ENCODE measurements around the gene EOLA2. TPM values are rescaled to one million over a fixed set of nuclear protein-coding genes. Genes with fewer than 3 reads are reported as not detected.
A peak's percentile ranks its signal among the peaks of the same experiment; 100 is the strongest.
"Not testable (repeated sequence)": the region's sequence is repeated elsewhere in the genome, so short reads cannot be mapped to it uniquely, and the experiment has no call there.

The EOLA2 gene
- polyA plus RNA-seq (ENCODE audit: low read depth in 6 of 6), result 10 to 100 TPM; 10.9 to 34.8 (median 24.4) TPM

GRCh38 chrX:149938427-149938880 lies at the start of gene EOLA2:
EOLA2 (minus strand) TSS chrX:149938491; CDS start chrX:149933874, 4,617 bp downstream.
- Mint-ChIP-seq H3K4me3 (peak within 1 kb of the TSS; percentile 85 to 97 (median 96)), H3K9me3 (peaks cover 0 to 2% (median 0%) of the 10 kb centered on the region in 7 donors), H3K4me1 (peaks cover 5 to 15% (median 10%) of the 10 kb centered on the region in 3 donors), H3K27me3 (no peaks in the 10 kb centered on the region), H3K27ac (peak within 1 kb of the TSS; percentile 98 to 100 (median 99)), H3K36me3 (peaks cover 0 to 6% of the 10 kb centered on the region in 2 donors)
- DNase-seq (peak; percentile 91), ATAC-seq (ENCODE audit: low read depth in 2 of 2) (peak; percentile 67 to 73)

DNA sequence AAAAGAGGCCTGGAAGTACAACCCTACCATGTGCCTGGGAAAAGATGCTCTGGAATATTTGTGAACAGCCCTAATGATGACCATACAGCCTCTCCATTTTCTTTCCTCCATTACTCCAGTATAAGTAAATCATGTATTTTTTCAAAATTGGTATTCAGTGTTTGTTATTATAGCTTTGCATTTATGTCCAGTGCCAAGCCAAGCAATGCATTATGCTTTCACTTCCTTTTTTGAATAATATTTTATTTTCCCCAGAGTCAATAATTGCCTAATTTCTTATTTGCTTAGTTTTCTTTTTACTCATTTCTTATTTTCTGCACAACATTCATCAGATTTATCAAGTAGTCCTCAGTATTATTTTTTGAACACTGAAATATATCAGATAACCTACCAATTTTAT lies 49.3 kb upstream of the EOLA2 start:
- H3K36me3 Mint-ChIP-seq, result no peaks in the 10 kb centered on the region
- peak overlapping the region in 1 of 8 donors; percentile 48 for H3K4me3 Mint-ChIP-seq
- H3K4me1 Mint-ChIP-seq, result peaks cover 6 to 9% (median 8%) of the 10 kb centered on the region in 3 donors
- no peak for ATAC-seq (ENCODE audit: low read depth in 2 of 2)
- no peaks in the 10 kb centered on the region for H3K27me3 Mint-ChIP-seq
- peak overlapping the region in 1 of 6 donors; percentile 45 for H3K27ac Mint-ChIP-seq
- DNase-seq, result no peak
- no peaks in the 10 kb centered on the region for H3K9me3 Mint-ChIP-seq

- H3K27me3 Mint-ChIP-seq, result no peaks in the 10 kb centered on the region
- H3K4me3 Mint-ChIP-seq, result no peak overlapping the region
- H3K9me3 Mint-ChIP-seq, result no peaks in the 10 kb centered on the region
- H3K36me3 Mint-ChIP-seq, result no peaks in the 10 kb centered on the region
- ATAC-seq (ENCODE audit: low read depth in 2 of 2) (no peak), DNase-seq (no peak)
- H3K4me1 Mint-ChIP-seq, result peaks cover 6 to 11% (median 9%) of the 10 kb centered on the region in 3 donors
- H3K27ac Mint-ChIP-seq, result no peak overlapping the region
Measured at GRCh38 chrX:149984411-149984810, 46.1 kb upstream of the EOLA2 start.

- H3K4me1 Mint-ChIP-seq, result peaks cover 3 to 7% (median 7%) of the 10 kb centered on the region in 3 donors
- H3K27ac Mint-ChIP-seq, result peak overlapping the region in 1 of 6 donors; percentile 38
- no peak overlapping the region for H3K4me3 Mint-ChIP-seq
- ATAC-seq (ENCODE audit: low read depth in 2 of 2) (no peak), DNase-seq (no peak)
- no peaks in the 10 kb centered on the region for H3K36me3 Mint-ChIP-seq
- no peaks in the 10 kb centered on the region for H3K27me3 Mint-ChIP-seq
- no peaks in the 10 kb centered on the region for H3K9me3 Mint-ChIP-seq
Measured at GRCh38 chrX:149982310-149982709, 44.0 kb upstream of the EOLA2 start.

DNA sequence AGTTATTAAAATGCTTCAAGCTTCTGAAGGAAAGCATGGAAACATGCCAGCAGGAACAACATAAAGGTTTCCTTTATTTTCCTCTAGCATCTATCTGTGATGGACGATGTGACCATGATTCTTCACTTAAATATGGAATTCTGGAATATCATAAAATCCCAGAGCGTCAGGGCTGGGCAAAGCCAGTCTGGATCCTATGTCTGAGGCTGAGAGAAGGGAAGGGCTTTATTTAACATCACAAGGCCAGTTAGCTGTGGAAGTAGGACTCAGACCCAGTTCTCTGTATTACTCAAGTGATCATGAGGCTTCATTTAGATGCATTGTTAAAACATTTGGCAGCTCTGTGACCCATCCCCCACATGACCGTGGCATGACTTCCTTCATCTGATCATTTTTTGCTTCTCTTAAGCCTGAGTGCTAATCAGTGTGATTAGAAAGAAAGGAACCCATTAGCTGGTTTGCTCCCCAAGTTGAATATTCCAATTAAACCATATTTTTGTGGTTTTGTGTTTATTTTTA lies 40.9 kb upstream of the EOLA2 start:
- no peak overlapping the region for H3K4me3 Mint-ChIP-seq
- DNase-seq (no peak), ATAC-seq (ENCODE audit: low read depth in 2 of 2) (no peak)
- H3K27me3 Mint-ChIP-seq, result no peaks in the 10 kb centered on the region
- H3K27ac Mint-ChIP-seq, result no peak overlapping the region
- no peaks in the 10 kb centered on the region for H3K36me3 Mint-ChIP-seq
- no peaks in the 10 kb centered on the region for H3K9me3 Mint-ChIP-seq
- H3K4me1 Mint-ChIP-seq, result peaks cover 0 to 7% (median 4%) of the 10 kb centered on the region in 3 donors

DNA sequence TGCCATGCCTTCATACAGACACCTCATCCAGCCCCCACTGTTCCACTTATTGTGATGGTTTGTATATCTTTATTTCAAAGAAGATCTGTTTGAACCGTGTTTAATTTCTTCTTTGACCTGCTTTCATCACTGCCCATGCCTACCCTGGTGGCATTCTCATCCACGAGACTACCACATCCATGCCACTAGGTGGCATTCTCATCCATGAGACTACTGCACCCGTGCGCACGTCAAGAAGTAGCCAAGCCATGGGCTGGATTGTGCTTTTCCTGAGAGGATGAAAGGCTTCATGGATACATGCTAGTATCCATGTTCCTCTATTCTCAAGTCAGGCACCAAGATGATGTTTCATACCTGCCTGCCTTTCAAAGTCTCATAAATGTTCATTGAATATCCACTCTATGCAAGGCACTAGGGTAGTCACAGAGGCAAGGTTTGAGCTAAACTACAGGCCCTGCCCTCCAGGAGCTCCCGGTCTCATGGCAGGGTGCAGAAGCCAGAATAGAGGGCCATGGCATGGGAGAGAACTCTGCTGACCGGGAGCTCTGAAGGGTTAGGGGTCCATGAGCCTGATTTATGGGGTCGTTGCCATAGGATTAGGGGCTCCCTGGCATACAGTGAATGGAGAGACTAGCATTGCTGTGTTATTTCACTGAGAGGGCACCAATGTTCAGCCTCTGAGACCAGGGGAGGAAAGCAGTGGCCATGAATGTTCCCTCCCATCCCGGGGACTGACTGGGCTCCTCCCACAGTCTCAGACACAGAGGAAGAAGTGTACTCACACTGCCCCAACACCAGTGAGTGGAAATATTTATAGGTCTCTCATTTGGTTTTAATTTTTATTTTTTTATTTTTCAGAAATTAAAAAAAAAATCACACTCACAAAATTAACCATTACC lies 24.8 kb upstream of the EOLA2 start:
- ATAC-seq (ENCODE audit: low read depth in 2 of 2), result peak in 1 of 2 donors; percentile 43
- Mint-ChIP-seq H3K4me1 (no peaks in the 10 kb centered on the region), H3K4me3 (no peak overlapping the region), H3K27ac (no peak overlapping the region), H3K36me3 (no peaks in the 10 kb centered on the region), H3K9me3 (peaks cover 0 to 3% (median 0%) of the 10 kb centered on the region in 7 donors), H3K27me3 (no peaks in the 10 kb centered on the region)
- DNase-seq, result no peak

DNA sequence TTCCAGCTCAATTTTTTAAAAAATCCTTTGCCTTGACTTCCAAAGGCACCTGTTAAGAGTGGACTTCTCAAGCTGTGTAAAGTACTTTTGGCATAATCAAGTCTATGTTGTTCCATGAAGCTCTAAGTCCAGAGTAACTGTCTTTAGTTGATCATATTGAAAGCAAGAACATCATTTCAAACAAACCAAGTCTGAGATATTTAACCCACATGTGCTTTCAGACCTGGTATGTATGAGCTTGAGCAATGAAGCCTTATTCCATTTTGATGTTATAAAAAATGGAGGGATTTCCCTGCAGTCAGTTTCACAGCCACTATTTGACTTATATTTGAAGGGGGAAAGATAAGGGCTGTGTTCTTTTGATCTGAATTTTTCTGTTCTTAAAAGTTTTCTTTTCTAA lies 23.7 kb upstream of the EOLA2 start:
- H3K4me1 Mint-ChIP-seq, result no peaks in the 10 kb centered on the region
- no peak overlapping the region for H3K4me3 Mint-ChIP-seq
- DNase-seq (no peak), ATAC-seq (ENCODE audit: low read depth in 2 of 2) (no peak)
- H3K27me3 Mint-ChIP-seq, result no peaks in the 10 kb centered on the region
- no peaks in the 10 kb centered on the region for H3K36me3 Mint-ChIP-seq
- H3K27ac Mint-ChIP-seq, result no peak overlapping the region
- peaks cover 0 to 3% (median 0%) of the 10 kb centered on the region in 7 donors for H3K9me3 Mint-ChIP-seq

GRCh38 chrX:149961572-149961971 lies 23.3 kb upstream of the EOLA2 start:
- ATAC-seq (ENCODE audit: low read depth in 2 of 2) (no peak), DNase-seq (no peak)
- Mint-ChIP-seq H3K9me3 (peaks cover 0 to 3% (median 0%) of the 10 kb centered on the region in 7 donors), H3K4me3 (no peak overlapping the region), H3K36me3 (no peaks in the 10 kb centered on the region), H3K27me3 (no peaks in the 10 kb centered on the region), H3K4me1 (no peaks in the 10 kb centered on the region), H3K27ac (peak overlapping the region in 1 of 6 donors; percentile 7)

GRCh38 chrX:149950681-149951080 lies 12.4 kb upstream of the EOLA2 start:
- H3K36me3 Mint-ChIP-seq, result no peaks in the 10 kb centered on the region
- no peaks in the 10 kb centered on the region for H3K27me3 Mint-ChIP-seq
- H3K4me3 Mint-ChIP-seq, result no peak overlapping the region
- no peaks in the 10 kb centered on the region for H3K9me3 Mint-ChIP-seq
- no peaks in the 10 kb centered on the region for H3K4me1 Mint-ChIP-seq
- ATAC-seq (ENCODE audit: low read depth in 2 of 2), result no peak
- H3K27ac Mint-ChIP-seq, result no peak overlapping the region
- DNase-seq, result no peak

- H3K4me3 Mint-ChIP-seq, result no peak overlapping the region
- no peak for ATAC-seq (ENCODE audit: low read depth in 2 of 2)
- H3K9me3 Mint-ChIP-seq, result no peaks in the 10 kb centered on the region
- H3K27ac Mint-ChIP-seq, result no peak overlapping the region
- no peaks in the 10 kb centered on the region for H3K36me3 Mint-ChIP-seq
- DNase-seq, result no peak
- H3K4me1 Mint-ChIP-seq, result peaks cover 0 to 3% (median 0%) of the 10 kb centered on the region in 3 donors
- H3K27me3 Mint-ChIP-seq, result no peaks in the 10 kb centered on the region
Measured at GRCh38 chrX:149949743-149950436, 11.6 kb upstream of the EOLA2 start.

GRCh38 chrX:149948016-149948415 lies 9.7 kb upstream of the EOLA2 start:
- ATAC-seq (ENCODE audit: low read depth in 2 of 2) (no peak), DNase-seq (no peak)
- Mint-ChIP-seq H3K9me3 (no peaks in the 10 kb centered on the region), H3K4me1 (peaks cover 0 to 3% (median 0%) of the 10 kb centered on the region in 3 donors), H3K4me3 (no peak overlapping the region), H3K36me3 (no peaks in the 10 kb centered on the region), H3K27me3 (no peaks in the 10 kb centered on the region), H3K27ac (no peak overlapping the region)

- H3K4me3 Mint-ChIP-seq; ATAC-seq (ENCODE audit: low read depth in 2 of 2); H3K27me3 Mint-ChIP-seq; H3K9me3 Mint-ChIP-seq; H3K36me3 Mint-ChIP-seq; H3K4me1 Mint-ChIP-seq; DNase-seq; H3K27ac Mint-ChIP-seq: not testable (repeated sequence)
Measured at GRCh38 chrX:149946932-149947331, 8.6 kb upstream of the EOLA2 start.

GRCh38 chrX:149945820-149946219 lies 7.5 kb upstream of the EOLA2 start:
- H3K4me3 Mint-ChIP-seq; H3K4me1 Mint-ChIP-seq; H3K9me3 Mint-ChIP-seq; H3K36me3 Mint-ChIP-seq; H3K27ac Mint-ChIP-seq; H3K27me3 Mint-ChIP-seq; DNase-seq; ATAC-seq (ENCODE audit: low read depth in 2 of 2): not testable (repeated sequence)

Data from naive B cell (primary cell).